GM21528 (cell line): ENCODE measurements around the gene TRH.
"Not testable (repeated sequence)": the region's sequence is repeated elsewhere in the genome, so short reads cannot be mapped to it uniquely, and the experiment has no call there.

Source experiments
- ATAC-seq: cut with Tn5 transposase; IDR thresholded peaks from one replicate; pipeline ENCODE4 v1.9.1; 2021; ENCODE audit warnings: mild to moderate bottlenecking, moderate library complexity; ENCODE audit not compliant: unreplicated experiment, low FRiP score

Gene TRH

DNA sequence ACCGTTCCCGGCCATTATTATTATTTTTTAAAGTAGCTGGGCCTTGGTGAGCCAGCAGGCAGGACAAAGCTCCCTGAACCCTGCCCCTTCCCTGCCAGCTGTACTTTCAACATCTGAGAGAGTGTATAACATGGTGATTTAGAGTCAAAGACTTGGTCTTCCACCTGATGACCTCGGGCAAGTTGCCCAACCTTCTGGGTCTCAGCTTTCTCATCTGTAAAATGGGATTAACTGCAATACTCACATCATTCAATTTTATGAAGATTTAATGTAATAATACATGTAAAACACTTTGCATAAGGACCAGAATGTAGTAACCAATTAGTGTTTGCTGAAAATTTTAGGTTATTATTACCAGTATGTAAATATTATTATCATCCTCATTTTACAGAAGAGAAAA lies 11.9 kb upstream of the TRH start:
- ATAC-seq: no peak

DNA sequence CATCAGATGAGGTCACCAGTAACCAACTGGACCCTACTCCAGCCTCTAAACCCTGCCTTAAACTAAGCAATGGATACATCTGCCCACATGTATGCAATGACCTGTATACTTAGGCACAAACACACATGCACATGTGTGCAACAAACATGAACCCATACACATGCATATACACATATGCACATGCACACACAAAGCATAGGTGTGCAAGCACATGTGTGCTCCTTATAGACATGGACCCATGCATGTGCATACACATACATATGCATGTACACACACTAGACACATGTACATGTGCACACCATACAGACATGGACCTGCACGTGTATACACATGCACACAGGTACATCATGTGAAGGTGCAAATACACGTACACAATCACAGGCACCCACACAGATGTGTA lies 8.6 kb upstream of the TRH start:
- ATAC-seq: no peak

DNA sequence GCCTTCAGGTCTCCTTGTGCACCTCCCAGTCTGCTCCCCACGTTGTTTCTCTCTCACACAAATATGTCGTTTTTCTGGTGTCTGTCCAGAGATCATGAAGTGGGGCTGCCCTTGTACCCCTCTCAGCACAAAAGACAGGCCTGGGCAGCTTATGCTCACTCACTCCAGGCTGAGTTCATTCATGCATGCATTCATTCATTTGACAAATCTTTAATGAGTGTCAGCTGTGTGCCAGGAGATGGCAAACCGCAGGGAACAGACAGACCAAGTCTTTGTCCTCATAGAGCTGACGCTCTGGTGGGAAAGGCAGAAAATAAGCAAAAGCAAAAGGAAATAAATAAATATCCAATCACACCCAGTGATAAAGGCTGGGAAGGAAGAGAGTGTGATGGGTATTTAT lies 7.6 kb upstream of the TRH start:
- ATAC-seq: no peak

DNA sequence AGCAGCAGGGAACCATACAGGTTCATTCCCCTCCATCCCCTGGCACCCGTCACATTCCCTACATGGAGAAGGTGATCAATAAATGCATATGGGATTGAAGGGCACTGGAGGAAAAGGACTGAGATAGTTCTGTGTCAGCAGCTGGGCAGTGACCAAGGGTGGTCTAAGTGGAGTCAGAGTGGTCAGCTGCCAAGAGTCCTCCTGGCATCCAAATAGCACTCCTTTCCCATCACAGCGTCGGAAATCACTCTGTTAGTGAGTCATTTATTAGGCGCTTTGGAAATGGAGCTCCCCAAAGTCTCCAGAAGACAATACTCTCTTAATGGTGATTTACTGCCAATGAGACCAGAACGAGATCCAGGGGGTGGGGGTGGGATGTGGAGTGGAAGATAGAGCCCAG lies 6.8 kb upstream of the TRH start:
- no peak for ATAC-seq

DNA sequence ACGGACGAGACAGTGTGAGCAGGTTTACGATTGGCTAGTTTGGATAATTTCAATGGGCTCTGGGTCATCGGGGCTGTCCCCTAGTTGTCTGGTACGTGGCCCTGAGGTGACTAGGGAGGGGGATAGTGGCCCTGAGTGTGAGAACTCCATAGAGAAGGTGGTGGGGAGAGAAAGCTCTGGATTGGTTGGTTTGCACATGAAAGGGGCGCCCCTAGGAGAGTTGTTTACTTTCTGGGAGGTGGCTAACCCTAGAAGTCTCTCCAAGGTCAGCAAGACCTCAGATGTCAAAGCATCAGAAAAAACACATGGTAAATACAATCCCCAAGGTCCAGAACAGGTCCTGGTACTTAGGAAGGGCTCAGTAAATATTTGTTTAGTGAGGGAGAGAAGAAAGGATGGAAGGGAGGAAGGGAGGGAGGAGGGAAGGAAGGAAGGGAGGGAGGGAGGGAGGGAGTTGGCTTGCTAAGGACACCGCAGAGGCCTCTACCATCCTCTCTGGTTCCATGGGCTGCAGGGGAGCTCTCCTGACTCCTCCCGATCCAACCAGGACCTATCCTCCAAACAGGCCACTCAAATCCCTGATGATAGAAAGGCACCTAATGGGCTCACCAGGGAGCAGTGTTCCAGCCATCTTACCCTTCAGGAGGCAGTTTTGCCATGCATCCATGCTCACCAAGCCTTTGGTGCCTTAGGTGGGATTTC lies 3.0 kb upstream of the TRH start:
- ATAC-seq: no peak

DNA sequence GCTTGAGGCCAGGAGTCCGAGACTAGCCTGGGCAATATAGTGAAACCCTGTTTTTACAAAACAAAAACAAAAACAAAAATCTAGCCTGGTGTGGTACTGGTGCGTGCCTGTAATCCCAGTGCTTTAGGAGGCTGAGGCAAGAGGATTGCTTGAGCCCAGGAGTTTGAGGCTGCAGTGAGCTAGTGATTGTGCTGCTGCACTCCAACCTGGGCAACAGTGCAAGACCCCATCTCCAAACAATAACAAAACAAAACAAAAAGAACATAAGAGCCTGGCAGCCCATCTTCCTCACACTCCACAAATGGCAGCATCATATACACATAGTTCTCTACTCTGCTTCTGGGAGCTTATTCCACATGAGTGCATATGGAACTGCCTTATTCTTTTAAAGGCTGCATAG lies 2.2 kb upstream of the TRH start:
- no peak for ATAC-seq

DNA sequence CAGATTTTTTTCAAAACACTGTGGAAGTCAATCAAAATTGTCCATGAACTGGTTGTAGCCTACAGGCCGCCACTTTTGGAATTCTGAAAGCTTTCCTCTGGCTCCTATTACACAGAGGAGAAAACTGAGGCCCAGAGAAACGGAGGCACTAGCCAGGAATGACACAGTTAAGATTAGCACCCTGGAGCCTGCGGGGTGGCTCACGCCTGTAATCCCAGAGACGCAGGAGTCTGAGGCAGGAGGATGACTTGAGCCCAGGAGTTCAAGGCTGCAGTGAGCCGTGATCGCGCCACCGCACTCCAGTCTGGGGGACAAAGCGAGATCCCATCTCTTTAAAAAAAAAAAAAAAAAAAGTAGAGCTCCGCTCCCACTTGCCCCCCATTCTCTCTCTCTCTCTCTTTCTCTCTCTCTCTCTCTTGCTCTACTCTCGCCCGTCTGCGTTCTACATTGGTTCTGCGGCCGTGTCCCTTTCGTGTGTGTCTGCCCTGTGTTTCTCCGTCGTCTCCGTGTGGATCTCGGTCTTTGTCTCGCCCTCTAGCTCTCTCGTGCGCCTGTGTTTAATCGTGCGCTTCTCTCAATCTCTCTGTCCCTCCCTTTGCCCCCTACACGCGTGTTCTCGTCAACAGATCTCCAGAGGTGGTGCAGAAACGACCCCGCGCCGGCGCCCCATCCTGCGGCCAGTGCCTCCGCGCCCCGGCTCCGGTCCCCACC lies 512 bp upstream of the TRH start:
- ATAC-seq: no peak

DNA sequence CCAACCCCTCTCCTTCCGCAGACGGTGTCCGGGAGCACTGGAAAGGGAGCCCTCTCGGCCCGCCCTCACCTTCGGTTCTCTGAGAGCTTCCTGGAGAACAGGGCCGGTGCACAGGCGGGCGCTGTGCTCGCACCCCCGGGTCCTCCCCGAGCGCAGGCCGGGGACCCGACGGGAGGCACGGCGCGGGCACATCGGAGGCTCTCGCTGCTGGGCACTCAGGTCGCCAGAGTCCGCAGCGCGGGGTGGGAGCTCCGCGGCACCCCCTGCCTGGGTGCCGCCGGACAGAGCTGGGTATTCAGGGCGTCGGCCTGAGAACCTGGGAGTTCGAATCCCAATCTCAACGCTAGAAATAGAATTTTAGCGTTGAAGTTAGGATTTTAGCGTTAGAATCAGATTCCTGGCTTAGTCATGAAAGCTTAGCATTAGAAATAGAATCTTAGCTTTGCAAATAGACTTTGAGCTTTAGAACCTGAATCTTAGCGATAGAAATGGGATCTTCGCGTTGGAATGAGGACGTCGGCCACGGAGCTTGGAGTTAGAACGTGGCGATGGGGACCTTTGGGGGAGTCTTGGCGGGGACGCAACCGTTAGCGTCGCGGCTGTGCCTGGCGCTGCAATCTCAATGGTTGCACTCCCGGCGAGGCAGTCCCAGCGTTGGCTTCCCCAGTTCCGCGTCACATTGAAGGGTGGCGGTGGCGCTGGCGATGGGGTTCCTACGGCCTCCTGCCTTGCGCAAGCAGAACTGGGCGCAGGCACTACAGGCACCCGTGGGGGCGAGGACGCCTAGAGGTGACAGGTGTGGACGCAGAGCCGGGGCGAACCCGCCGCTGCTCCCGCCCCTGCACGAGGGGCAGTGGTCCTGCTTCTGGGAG lies 549 bp downstream of the TRH start:
- no peak for ATAC-seq

DNA sequence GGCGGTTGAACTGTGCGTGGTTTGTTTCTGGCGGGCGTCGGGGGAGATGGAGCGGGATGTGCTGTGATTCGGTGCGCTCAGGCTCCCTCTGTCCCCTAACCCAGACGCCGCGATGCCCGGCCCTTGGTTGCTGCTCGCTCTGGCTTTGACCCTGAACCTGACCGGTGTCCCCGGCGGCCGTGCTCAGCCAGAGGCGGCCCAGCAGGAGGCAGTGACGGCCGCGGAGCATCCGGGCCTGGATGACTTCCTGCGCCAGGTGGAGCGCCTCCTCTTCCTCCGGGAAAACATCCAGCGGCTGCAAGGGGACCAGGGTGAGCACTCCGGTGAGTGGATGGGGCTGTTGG lies 1.2 kb downstream of the TRH start:
- ATAC-seq: no peak

DNA sequence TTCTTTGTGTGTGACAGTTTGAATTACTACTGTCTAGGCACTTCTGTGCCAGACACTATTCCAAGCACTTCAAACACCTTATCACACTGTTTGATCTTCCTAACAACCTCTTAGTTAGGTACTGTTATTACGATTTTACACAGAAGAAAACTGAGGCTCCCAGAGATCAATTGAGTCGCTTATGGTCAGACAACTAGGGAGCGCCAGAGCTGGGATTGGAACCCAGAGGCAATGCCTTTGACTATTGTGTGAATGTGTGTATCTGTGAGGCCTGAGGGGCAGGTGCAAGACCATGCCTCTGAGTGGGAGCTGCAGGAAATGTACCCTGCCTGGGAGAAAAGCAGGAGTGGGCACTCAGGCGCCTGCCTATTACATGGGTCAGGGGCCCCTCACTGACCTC lies 1.8 kb downstream of the TRH start:
- no peak for ATAC-seq

DNA sequence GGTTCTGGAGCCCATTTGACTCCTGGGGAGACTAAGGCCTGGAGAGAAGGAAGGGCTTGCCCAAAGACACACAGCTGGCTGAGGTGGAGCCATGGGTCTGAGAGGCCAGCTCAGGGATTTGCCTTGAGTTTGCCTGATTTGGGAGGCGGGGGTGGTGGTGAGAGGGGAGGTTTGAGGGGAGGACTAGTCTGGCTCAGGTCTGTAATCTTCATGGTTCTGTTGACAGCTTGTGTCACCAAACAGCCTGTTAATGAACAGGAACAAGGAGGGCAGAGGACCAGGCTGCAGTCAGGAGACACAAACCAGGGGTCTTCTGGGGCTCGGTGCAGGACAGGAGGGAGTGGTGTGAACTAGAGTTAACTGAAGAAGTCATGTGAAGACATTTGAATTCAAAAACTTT lies 3.6 kb downstream of the TRH start:
- ATAC-seq: no peak

DNA sequence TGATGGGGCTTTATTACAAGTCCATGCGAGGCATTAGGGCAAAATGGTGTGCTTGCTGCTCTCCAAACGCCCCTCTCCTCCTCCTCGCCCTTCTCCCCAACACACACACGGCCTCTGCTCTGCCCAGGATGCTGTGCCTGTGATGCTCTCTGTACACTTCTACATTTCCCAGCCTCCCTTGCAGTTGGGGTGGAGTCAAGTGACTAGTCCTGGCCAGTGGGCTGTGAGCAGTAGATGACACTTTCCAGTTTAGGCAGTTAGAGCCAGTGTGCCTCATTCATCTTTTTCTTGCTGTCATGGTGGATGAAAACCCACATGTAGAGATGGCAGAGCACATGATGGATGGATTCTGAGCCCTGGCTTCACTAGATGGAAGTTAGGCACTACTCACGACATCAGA lies 5.4 kb downstream of the TRH start:
- ATAC-seq: no peak

DNA sequence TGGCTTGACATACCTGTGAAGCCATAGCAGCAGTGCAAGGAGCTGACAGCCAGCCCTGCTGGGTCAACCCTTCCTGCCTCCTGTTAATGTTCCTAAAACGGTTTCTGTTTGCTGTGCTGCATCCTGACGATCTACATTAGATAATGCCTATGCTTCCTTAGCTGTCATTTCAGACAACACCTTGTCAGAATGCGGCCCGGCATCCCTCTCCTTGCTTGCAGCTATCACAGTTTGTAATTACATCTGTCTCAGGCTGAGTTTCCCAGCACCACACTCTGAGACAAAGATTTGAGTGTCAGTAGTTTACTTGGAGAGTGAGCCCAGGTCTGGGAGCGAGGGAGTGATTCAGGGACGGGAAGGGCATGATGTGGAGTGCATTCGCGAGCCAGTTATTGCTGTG lies 9.0 kb downstream of the TRH start:
- ATAC-seq: no peak

DNA sequence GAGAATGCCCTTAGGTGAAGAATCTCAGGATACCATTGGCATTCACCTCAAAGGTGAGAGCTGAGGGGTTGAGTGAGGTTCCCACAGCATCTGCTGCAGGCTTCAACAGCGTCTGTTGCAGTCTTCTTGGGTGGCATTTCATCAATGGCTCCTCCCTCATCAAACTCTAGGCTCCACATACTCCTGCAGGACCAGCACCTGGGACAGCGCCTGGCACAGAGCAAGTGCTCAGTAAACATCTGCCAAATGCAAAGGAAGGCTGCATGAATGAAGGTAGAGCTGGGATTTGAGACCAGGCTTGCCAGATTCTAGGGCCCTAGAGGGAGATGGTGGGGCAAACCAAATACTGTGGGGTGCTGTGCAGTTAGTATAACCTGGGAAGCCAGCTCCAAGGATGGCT lies 9.6 kb downstream of the TRH start:
- no peak for ATAC-seq

DNA sequence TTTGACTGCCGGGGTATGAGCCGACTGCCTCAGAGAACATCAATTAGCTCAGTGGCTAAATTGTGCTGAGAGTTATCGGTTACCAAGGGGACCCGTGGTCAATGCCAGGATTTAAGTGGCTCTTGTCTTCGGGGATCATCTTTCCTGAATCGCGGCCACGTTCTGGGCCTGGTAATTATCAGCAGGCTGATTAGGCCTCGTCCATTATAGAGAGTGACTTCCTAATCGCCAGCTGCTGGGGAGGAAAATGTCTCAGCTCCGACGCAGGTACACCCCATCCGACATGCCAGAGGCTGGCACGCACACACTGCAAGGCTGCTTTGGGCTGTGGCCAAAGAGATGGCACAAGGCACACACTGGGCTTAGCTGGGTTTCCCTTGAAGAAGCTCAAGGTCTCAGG lies 10.6 kb downstream of the TRH start:
- ATAC-seq: no peak

DNA sequence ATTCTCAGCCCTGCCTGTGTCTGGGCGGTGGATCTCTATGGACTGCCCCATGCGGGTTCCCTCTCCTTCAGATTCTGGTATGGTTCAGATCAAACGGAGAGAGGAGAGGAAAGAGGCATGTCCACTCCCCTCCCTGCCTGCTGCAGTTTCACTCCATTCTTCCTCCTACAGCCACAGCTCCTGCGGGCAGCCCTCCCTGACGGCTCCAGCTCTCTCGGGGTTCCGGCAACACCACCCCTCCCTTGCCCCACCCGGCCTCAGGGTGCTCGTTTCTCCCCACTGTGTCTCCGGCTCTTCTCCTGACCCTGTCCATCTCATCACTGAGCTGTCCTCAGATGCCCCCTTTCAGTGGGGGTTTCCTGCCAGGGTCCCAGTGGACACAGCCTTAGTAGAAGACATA lies 13.9 kb downstream of the TRH start:
- no peak for ATAC-seq

DNA sequence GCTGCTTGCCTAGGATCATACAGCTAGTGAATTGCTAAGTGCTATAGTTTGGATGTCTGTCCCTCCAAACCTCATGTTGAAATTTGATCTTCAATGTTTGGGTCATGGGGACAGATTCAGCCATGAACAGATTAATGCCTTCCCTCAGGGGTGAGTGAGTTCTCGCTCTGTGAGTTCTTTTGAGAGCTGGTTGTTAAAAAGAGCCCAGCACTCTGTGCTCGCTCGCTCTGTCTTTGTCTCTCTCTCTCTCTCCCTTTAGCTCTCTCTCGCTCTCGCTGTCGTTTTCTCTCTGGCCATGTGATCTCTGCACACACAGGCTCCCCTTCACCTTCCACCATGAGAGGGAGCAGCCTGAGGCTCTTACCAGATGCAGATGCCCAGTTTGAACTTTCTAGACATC lies 14.9 kb downstream of the TRH start:
- no peak for ATAC-seq

DNA sequence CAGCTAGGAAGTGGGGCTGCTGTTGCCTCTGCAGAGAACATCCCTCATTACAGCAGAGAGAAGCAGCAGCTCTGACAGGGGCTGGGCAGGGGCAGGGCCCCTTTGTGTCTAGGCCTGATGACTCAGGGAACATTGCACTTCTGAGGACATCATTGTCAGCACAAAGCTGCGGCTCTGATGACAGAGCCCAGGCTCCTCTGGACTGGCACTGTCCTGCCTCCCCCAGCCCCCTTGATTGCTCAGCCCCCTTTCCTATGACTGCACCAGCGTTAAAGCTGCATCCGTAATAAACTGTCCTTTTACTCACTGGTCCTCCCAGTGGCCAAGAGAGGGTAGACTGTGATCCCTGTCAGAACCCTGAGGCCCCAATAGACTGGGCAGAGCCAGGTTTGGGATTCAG lies 18.3 kb downstream of the TRH start:
- no peak for ATAC-seq

DNA sequence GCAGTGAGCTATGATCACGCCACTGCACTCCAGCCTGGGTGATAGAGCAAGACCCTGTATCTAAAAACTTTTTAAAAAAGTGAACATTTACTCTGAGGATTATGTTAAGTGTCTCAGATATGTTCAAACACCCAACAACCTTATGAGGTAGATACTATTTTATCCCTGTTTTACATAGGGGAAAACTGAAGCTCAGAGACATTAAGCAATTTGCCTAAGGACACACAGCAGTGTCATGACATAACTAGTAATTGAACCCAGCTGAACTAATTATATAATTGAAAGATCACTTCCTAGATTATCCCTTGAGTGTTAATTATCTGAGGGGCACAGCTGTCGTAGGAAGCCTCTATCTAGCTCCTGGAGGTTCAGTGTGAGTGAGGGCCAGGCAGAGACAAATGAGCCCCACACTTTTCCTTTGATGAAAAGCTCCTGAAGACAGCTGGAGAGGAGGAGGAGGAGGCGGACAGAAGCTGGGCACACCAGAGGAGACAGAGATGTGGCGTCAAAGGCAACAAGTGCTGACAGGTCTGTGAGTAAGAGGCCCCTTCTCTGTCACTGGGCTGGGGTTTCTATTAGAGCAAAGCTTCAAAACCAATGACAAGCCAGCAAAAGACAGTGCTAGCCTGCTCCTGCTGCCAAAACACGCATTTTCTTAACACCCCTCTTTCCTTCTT lies 20.5 kb downstream of the TRH start:
- no peak for ATAC-seq

DNA sequence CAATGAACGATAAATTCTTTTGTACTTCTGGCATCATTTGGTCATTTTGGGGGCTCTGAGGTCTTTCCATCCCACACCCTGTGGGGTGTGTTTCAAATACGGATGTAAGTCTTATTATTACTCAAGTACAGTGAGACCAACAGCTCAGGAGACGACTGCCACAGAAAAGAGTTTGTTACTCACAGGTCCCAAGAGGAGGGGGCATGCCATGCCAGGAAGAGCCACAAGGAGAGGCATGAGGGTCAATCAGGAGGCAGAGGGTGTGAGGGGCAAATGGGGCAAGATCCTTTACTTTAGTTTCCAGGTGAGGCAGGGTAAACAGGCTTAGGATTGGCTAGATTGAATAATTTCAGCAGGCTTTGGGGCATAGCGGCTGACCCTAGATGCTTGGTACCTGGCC lies 21.6 kb downstream of the TRH start:
- no peak for ATAC-seq

DNA sequence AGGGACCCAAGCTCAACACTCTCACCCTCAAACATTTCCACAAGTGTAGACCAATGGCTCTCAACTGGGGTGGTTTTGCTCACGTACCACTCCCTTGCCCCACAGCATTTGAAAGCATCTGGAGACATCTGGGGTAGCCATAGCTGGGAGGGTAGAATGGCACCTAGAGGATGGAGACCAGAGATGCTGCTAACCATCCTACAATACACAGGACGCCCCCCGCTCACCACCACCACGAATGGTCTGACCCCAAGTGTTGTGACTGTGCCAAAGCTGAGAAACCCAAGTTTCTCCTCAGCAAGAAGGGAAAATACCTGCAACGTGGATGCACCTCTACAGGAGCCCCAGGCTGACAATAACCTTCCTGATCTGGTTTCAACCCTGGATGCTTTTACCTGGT lies 24.7 kb downstream of the TRH start:
- not testable (repeated sequence) for ATAC-seq
